Globus pallidus (tissue), 1 donor: ENCODE data around the gene ROBO3.
A peak's percentile ranks its signal among the peaks of the same experiment; 100 is the strongest.

Experiments used
- DNase-seq: peaks from one replicate; pipeline ENCODE4 v3.0.0-alpha.2; 2015; ENCODE audit warnings: low spot score

Gene ROBO3

GRCh38 chr11:124892146-124892545, 26.9 kb downstream of the ROBO3 start:
- no peak for DNase-seq

- DNase-seq, result no peak
These were observed 27.7 kb downstream of the ROBO3 start for GRCh38 chr11:124892750-124893454.

- DNase-seq, result no peak
These were observed 28.7 kb downstream of the ROBO3 start for GRCh38 chr11:124893781-124894401.

- DNase-seq, result no peak
These were observed 29.6 kb downstream of the ROBO3 start for GRCh38 chr11:124894606-124895430.

- no peak for DNase-seq
These were observed 30.3 kb downstream of the ROBO3 start for GRCh38 chr11:124895471-124895971.

DNA sequence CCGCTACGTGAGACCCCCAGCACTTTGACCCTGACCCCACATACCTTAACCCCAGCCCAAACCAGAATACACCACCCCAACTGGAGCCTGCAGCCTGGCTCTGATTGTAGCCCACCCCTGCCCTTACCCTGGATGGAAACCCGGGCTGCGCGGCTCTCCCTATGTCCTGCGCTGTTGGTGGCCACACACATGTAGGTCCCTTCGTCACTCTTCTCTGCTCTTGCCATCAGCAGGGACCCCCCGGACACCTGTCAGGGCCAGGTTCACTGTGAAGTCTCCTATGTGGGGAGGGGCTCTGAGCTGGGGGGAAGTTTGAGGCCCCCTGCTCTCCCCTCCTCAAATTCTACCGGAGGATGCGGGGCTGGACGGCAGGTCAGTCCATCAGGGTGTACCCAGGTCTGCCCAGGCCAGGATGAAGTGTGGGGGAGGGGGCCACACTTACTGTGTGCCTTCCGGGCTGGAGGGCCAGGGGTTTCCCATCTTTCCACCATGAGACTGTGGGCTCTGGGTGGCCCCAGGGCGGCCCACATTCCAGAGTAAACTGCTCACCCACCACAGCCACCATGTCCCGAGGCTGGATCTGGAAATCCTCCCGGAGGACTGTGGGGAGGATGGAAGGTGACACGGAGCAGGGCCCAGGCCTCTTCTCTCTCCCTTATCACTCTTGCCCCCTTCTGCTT, 31.0 kb downstream of the ROBO3 start:
- no peak for DNase-seq

DNA sequence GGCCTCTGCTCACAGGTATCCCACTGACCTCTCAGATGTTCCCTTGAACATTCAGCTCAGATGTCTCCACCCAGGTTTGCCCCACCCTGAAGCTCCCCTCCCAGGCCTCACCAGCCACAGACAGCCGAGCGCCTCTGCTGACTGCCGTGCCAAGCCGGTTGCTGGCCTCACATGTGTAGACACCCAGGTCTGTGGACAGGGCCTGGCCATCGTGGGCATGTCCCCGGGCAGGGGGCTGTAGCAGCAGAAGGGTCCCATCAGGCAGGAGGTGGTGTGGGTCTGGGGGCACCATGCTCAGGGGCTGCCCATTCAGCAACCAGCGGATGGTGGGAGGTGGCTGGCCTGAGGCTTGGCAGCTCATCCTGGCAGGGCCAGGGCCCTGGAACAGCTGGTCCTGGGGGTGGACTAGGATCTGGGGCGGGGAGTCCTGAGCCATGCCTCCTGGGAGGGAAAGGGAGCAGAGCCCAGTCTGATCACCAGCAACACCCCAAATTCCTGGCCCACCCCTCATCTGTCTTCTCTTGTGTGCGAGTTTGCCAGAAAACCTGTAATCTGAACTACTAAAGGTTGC, 31.7 kb downstream of the ROBO3 start:
- DNase-seq, result no peak

GRCh38 chr11:124897674-124898262, 32.5 kb downstream of the ROBO3 start, which contains the start of gene ROBO4:
TSS of gene ROBO4 (minus strand) at chr11:124897865. CDS start at chr11:124897795, 70 bp downstream.
- DNase-seq, result no peak

- no peak for DNase-seq
These were observed 33.0 kb downstream of the ROBO3 start for GRCh38 chr11:124898263-124898680.

DNA sequence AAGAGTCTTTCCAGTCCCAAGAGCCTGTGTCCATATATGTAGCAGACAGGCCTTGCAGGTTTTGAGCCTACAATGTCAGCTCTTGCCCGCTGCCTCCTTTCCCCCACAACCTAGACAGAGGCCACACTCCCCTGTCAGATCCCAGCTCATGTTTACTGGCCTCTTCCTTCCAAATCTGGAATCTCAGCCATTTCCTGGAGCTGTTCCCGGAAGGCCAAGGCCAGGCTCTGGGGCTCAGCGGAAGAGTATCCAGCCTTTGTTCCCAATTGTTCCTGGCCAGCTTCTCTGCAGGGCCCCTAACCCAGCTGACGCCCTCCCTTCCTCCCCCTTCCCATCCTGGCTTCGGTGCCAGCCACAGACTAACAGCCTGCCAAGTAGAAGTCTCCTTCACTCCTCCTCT, 33.5 kb downstream of the ROBO3 start:
- peak; percentile 80 for DNase-seq

- no peak for DNase-seq
These were observed 34.3 kb downstream of the ROBO3 start for GRCh38 chr11:124899383-124900145.

- no peak for DNase-seq
These were observed 35.2 kb downstream of the ROBO3 start for GRCh38 chr11:124900464-124900863.

DNA sequence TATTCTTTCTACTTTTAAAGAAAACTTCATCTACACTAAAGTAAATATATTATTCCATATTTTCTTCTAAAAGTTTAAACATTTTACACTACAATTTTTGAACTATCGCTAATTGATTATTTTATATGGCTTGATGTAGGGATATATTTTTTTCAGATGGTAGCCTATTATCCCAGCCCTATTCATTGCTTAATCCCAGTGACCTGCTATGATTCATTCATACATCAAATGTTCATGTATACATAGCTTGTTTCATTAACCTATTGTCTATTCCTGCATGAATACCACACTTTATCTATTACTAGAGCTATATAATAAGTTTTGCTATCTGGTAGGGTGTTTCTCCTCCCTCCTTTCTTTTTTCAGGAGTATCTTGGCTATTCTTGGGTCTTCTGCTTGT, 37.4 kb downstream of the ROBO3 start:
- DNase-seq, result no peak

- no peak for DNase-seq
These were observed 50.5 kb downstream of the ROBO3 start for GRCh38 chr11:124915541-124916369.

DNA sequence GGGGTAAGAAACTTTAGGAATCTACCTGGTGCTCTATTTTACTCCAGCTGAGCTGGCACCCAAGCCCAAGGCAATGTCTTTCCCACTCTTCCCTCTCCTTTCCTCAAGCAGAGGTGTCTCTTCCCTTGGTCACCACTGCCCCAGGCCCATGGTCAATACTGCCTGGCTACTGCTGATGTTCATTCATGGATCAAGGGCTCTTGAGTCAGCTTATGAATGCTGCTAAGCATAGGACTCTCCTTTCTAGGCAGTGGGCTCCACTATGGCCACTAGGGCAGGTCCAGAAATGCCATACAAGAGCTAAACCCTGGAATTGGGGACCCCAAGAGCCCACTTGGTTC, 51.1 kb downstream of the ROBO3 start:
- no peak for DNase-seq

DNA sequence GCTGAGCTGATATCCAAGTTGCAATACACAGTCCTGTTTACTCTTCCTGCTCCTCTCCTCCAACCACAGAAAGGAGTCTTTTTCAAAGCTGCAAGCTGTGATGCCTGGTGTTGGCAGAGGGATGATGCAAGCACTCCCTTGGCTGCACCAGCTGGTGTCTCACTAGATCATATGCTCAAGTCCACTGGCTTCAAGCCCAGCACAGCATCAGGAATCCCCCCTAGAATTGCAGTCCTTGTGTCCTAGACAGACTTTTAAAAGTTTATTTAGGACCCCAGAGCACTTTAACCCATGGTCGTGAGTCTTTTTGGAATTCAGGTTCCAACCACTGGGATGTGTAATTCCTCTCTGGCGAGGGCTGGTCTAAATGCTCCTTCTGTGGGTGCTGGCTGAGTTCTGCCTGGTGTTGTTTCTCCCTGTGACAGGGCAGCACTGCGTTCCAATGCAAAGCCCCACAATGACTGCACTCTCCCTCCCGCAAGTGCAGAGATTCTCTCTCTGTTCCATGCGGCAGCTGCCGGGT, 51.9 kb downstream of the ROBO3 start:
- DNase-seq, result peak; percentile 94

DNA sequence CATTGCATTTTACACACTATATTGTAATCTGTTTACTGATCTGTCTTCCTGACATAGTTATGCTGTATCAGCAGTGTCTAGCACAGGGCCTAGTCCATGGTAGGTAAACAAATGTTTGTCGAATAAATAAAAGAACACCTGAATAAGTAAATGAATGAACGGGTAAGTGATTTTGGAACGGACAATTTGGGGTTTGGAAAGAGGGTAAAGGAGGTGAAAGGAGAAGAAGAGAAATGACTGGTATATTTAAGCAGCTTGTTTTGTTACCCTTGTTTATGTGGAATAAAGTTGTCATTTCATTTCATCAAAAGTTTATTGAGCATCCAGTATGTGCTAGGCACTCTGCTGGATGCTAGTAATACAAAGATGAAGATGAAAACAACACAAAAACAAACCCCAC, 53.7 kb downstream of the ROBO3 start, which contains the start of gene HEPN1:
TSS of gene HEPN1 (plus strand) at position 301 of the 400 bp plus-strand sequence.
- no peak for DNase-seq

GRCh38 chr11:124919898-124920297, 54.7 kb downstream of the ROBO3 start:
- DNase-seq, result no peak

GRCh38 chr11:124920356-124920755, 55.1 kb downstream of the ROBO3 start:
- no peak for DNase-seq
